ENCODE measurements around the gene CDKN2D. TPM values are rescaled to one million over a fixed set of nuclear protein-coding genes. Genes with fewer than 3 reads are reported as not detected.

CDKN2D gene
- polyA plus RNA-seq, 4 donors = 10.7 to 12.3 (median 11.8) TPM

DNA sequence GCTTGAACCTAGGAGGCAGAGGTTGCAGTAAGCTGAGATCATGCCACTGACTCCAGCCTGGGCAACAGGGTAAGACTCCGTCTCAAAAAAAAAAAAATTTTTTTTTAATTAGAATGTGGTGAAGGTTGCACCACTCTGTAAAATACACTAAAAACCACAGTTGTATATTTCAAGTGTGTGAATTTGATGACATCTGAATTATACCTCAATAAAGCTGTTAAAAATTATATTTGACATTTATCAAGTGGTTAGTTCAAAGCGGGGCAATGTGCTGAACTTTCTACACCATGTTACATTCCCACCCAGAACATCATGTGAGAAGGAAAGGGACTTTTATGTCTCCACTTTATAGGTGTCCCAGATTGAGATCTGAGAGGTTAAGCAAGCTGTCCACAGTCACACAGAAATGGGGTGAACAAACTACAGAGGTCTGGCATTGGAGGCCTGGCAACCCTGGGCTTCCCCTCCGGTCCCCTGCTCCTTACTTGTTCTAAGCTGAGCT, 45.6 kb downstream of the CDKN2D start:
- DNase-seq (ENCODE audit: low read depth in 4 of 4, low spot score in 3 of 4) = no peak

DNA sequence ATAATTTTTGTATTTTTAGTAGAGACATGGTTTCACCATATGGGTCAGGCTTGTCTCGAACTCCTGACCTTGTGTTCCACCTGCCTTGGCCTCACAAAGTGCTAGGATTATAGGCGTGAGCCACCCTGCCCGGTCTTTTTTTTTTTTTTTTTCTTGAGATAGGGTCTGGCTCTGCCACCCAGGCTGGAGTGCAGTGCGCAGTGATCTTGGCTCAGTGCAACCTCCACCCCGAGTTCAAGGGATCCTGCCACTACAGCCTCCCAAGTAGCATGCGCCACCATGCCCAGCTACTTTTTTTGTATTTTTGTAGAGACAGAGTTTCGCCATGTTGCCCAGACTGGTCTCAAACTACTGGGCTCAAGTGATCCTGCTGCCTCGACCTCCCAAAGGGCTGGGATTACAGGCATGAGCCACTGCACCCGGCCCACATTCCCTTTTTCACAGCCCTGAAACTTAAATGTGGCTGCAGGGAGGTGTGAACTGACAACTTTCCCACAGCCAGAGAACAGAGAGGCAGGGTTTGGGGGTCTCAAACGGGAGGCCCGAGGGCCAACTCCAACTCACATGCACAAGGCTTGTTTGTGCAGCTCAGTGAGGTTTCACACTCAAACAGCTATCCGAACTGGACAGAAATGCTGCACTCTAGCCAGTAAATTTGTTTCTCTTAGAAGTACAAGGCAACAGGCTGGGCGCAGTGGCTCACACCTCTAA, 47.2 kb downstream of the CDKN2D start:
- DNase-seq (ENCODE audit: low read depth in 4 of 4, low spot score in 3 of 4) = no peak

- no peak for DNase-seq (ENCODE audit: low read depth in 4 of 4, low spot score in 3 of 4)
These were observed 48.0 kb downstream of the CDKN2D start for GRCh38 chr19:10520652-10521318.

GRCh38 chr19:10519421-10519820, 49.4 kb downstream of the CDKN2D start:
- no peak for DNase-seq (ENCODE audit: low read depth in 4 of 4, low spot score in 3 of 4)

GRCh38 chr19:10518444-10519361, 50.1 kb downstream of the CDKN2D start:
- no peak for DNase-seq (ENCODE audit: low read depth in 4 of 4, low spot score in 3 of 4)

DNA sequence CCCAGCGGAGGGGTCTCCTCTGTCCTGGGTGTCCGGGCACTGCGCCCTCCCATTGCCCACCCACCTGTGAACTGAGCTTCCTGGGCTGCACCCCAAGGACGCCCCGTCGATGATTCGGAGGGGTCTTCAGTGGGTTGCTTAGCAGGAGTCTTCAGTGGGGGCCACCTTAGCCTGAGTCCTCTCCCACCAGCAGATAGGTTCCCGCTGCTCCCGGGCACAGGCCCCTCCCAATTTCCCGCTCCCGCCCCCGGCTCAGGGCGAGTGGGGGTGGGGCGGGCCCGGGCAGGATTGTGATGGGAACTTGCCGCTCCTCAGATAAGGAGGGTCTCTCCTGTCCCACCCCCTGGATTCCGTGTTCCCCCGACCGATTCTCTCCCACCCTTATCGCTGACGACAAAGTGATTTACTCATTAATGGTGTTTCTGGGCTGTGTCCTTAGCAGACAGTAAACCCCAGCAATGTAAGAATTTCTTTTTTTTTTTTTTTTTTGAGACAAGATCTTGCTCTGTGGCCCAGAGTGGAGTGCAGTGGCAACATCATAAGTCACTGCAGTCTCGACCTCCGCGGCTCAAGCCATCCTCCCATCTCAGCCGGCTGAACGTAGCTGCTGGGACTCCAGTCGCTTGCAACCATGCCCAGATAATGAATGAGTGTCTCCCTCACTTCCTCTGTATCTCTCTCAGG, 50.9 kb downstream of the CDKN2D start:
- DNase-seq (ENCODE audit: low read depth in 4 of 4, low spot score in 3 of 4) = no peak

DNA sequence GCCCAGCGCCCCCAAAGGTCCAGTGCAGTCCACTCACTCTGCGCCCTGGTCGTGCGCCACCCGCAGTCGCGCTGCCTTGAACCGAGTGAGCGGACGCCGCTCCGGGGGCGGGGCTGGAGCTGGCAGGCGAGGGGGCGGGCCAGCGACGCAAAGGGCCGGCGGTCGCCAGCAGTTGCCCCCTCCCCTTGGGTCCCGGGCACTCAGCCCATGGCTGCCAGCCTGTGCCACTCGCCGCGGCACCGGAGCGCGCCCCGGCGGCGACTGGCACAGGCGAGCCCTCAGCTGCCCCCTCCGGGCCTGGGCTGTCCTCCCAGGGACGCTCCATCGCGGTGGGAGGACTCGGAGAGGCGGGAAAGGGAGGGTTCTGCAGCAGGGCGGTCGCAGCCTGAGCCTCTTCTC, 51.4 kb downstream of the CDKN2D start, which contains the start of gene S1PR5:
TSS of gene S1PR5 (minus strand) at position 87 of the 399 bp plus-strand sequence. CDS start 2,436 bp downstream, outside the sequence.
- DNase-seq (ENCODE audit: low read depth in 4 of 4, low spot score in 3 of 4) = no peak

DNA sequence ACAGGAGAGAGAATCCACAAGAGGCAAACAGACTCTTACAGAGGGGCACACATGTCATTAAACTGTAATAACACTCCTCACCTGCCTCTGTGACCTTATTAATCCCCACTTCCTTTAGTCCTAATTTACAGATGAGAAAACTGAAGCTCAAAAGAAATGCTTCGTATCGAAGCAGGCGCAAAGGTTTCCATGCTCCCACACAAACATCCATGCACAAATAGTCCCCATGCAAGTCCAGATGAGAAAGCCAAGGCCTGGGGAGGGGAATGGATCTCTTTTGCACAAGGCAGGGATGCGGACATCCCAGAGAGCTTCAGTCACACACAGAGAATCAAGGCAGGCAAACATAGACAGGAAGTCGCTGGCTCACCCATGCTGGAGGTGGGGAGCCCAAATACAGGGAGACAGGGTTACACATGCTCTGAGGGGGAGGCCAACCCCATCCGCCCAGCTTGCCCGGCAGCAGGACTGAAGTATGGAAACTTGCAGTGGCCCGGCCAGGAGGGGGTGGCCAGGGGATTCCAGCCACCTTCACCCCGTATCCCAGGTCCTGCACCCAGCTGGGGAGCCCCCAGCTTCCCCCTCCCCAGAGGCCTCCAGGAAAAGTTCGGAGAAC, 52.0 kb downstream of the CDKN2D start:
- DNase-seq (ENCODE audit: low read depth in 4 of 4, low spot score in 3 of 4) = no peak

Other genes with a start within 250 kb of the CDKN2D start
- gene RAVER1, start 235.4 kb downstream of the CDKN2D start, polyA plus RNA-seq (ENCODE audit: insufficient read length in 4 of 4) = 10 to 100 TPM; 27.3 to 40.6 (median 31.2) TPM
- 10 to 100 TPM in 1 of 4 donors, 1 to 10 TPM in 3; 7.8 to 11.3 (median 8.9) TPM for gene ICAM3, start 229.4 kb downstream of the CDKN2D start, polyA plus RNA-seq (ENCODE audit: insufficient read length in 4 of 4)
- 100 to 1,000 TPM; 103 to 130 (median 109) TPM for gene TYK2, start 188.4 kb downstream of the CDKN2D start, polyA plus RNA-seq (ENCODE audit: insufficient read length in 4 of 4)
- gene CDC37, start 165.4 kb downstream of the CDKN2D start, polyA plus RNA-seq (ENCODE audit: insufficient read length in 4 of 4) = 100 to 1,000 TPM; 135 to 170 (median 137) TPM
- 1 to 10 TPM; 1.7 to 3.4 (median 2.7) TPM for gene PDE4A, start 148.4 kb downstream of the CDKN2D start, polyA plus RNA-seq (ENCODE audit: insufficient read length in 4 of 4)
- 10 to 100 TPM; 70.0 to 86.6 (median 79.0) TPM for gene KEAP1, start 65.6 kb downstream of the CDKN2D start, polyA plus RNA-seq (ENCODE audit: insufficient read length in 4 of 4)
- gene S1PR5, start 51.5 kb downstream of the CDKN2D start, polyA plus RNA-seq (ENCODE audit: insufficient read length in 4 of 4) = 1 to 10 TPM; 1.6 to 2.0 (median 1.6) TPM
- gene ATG4D, start 25.1 kb downstream of the CDKN2D start, polyA plus RNA-seq (ENCODE audit: insufficient read length in 4 of 4) = 10 to 100 TPM; 30.2 to 39.2 (median 35.0) TPM
- gene KRI1, start 3.0 kb downstream of the CDKN2D start, polyA plus RNA-seq (ENCODE audit: insufficient read length in 4 of 4) = 10 to 100 TPM; 30.9 to 35.5 (median 32.4) TPM
- gene AP1M2, start 18.3 kb upstream of the CDKN2D start, polyA plus RNA-seq (ENCODE audit: insufficient read length in 4 of 4) = 10 to 100 TPM; 43.0 to 56.7 (median 47.6) TPM
- gene SLC44A2, start 56.6 kb upstream of the CDKN2D start, polyA plus RNA-seq (ENCODE audit: insufficient read length in 4 of 4) = 100 to 1,000 TPM; 200 to 221 (median 213) TPM
- gene ILF3, start 85.4 kb upstream of the CDKN2D start, polyA plus RNA-seq (ENCODE audit: insufficient read length in 4 of 4) = 100 to 1,000 TPM; 275 to 291 (median 278) TPM
- 10 to 100 TPM; 42.4 to 67.3 (median 46.2) TPM for gene QTRT1, start 132.5 kb upstream of the CDKN2D start, polyA plus RNA-seq (ENCODE audit: insufficient read length in 4 of 4)
- gene DNM2, start 149.1 kb upstream of the CDKN2D start, polyA plus RNA-seq (ENCODE audit: insufficient read length in 4 of 4) = 100 to 1,000 TPM; 130 to 145 (median 136) TPM